Loucy (cell line): ENCODE data around the gene OLA1.

Experiments used
- EZH2phosphoT487 ChIP-seq: fragments of 200-600 bp; IDR thresholded peaks from 2 replicates; pipeline ENCODE4 v1.6.1; 2018; ENCODE audit warnings: antibody characterized with exemption, mild to moderate bottlenecking, moderate library complexity, borderline replicate concordance
- TF ChIP-seq, protein P1 (sequence below): fragments of 200-600 bp; sonication (generic); conservative IDR thresholded peaks from 2 replicates; pipeline ENCODE4 v1.5.1; 2014; ENCODE audit warnings: mild to moderate bottlenecking, antibody characterized with exemption, low read length

DNA sequence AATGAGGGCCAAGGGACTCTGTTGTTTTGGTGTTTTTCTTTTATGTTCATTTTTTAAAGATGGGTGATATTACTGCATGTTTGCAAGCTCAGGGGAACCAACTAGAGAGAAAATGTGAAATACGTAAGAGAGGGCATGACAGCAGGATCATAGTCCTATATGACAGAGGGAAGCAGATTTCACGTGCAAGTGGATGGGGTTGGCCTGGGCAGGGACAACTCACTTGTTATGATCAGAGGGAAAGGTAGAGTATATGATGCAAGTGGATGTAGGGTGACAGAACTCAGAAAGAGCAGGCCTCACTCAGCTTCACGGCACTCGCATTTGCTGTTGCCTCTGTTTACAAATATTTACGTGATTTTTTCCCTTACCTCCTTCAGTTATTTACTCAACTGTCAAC lies 67.0 kb downstream of the OLA1 start:
- TF ChIP-seq, protein P1, sequence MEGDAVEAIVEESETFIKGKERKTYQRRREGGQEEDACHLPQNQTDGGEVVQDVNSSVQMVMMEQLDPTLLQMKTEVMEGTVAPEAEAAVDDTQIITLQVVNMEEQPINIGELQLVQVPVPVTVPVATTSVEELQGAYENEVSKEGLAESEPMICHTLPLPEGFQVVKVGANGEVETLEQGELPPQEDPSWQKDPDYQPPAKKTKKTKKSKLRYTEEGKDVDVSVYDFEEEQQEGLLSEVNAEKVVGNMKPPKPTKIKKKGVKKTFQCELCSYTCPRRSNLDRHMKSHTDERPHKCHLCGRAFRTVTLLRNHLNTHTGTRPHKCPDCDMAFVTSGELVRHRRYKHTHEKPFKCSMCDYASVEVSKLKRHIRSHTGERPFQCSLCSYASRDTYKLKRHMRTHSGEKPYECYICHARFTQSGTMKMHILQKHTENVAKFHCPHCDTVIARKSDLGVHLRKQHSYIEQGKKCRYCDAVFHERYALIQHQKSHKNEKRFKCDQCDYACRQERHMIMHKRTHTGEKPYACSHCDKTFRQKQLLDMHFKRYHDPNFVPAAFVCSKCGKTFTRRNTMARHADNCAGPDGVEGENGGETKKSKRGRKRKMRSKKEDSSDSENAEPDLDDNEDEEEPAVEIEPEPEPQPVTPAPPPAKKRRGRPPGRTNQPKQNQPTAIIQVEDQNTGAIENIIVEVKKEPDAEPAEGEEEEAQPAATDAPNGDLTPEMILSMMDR = no peak
- TF ChIP-seq EZH2phosphoT487 = no peak
